OCI-LY7 (cell line): ENCODE results near the gene MSANTD2.

Source experiments
- EZH2phosphoT487 ChIP-seq: fragments of 200-600 bp; sonication (generic); IDR thresholded peaks from 2 replicates; pipeline ENCODE4 v1.6.1; 2018; ENCODE audit warnings: low read depth, borderline replicate concordance, mild to moderate bottlenecking, mixed run types, antibody characterized with exemption, low read length, moderate library complexity, mixed read lengths
- TF ChIP-seq, protein P1 (sequence below): fragments of 200-600 bp; sonication (generic); conservative IDR thresholded peaks from 2 replicates; pipeline ENCODE4 v1.5.1; 2014; ENCODE audit warnings: mild to moderate bottlenecking, antibody characterized with exemption, low read length, moderate library complexity, mixed read lengths

DNA sequence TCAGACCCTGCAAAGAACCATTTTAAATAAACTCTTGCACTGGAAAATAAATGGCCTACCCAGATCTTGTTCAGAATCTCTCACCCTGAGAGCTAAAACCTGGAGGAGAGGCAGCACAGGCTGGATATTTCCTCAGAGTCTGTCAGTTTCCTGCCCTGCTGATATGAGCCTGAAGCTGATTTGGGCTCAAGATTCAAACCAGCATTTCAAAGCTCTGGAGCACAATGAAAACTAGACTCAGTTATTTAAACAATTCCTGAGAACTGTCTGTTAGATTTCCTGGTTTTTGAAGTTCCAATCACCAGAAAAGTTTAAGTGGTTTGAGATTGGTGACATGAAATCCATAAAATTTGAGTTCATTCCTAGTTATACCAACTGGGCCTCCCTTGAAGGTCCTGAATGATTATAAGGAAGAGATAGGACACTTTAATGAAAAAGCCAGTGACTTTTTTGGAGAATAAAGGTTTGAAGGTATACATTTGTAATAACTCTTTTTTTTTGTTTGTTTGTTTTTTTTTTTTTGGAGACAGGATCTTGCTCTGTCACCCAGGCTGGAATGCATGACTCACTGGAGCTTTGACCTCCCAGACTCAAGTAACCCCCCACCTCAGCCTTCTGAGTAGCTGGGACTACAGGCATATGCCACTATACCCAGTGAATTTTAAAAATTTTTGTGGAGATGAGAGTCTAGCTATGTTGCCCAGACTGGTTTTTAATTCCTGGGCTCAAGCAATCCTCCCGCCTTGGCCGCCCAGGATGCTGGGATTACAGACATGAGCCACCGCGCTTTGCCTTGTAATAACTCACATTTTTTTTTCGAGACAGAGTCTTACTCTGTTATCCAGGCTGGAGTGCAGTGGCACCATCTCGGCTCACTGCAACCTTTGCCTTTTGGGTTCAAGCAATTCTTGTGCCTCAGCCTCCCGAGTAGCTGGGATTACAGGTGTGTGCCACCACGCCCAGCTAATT, 30.1 kb downstream of the MSANTD2 start:
- TF ChIP-seq EZH2phosphoT487 = no peak
- TF ChIP-seq, protein P1, sequence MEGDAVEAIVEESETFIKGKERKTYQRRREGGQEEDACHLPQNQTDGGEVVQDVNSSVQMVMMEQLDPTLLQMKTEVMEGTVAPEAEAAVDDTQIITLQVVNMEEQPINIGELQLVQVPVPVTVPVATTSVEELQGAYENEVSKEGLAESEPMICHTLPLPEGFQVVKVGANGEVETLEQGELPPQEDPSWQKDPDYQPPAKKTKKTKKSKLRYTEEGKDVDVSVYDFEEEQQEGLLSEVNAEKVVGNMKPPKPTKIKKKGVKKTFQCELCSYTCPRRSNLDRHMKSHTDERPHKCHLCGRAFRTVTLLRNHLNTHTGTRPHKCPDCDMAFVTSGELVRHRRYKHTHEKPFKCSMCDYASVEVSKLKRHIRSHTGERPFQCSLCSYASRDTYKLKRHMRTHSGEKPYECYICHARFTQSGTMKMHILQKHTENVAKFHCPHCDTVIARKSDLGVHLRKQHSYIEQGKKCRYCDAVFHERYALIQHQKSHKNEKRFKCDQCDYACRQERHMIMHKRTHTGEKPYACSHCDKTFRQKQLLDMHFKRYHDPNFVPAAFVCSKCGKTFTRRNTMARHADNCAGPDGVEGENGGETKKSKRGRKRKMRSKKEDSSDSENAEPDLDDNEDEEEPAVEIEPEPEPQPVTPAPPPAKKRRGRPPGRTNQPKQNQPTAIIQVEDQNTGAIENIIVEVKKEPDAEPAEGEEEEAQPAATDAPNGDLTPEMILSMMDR = no peak
